Measurements from ENCODE around the gene ATP8A2. TPM values are rescaled to one million over a fixed set of nuclear protein-coding genes. Genes with fewer than 3 reads are reported as not detected.

ATP8A2 gene
- total RNA-seq, 2 donors from 2014 or later, result 0.67 to 0.74 TPM

DNA sequence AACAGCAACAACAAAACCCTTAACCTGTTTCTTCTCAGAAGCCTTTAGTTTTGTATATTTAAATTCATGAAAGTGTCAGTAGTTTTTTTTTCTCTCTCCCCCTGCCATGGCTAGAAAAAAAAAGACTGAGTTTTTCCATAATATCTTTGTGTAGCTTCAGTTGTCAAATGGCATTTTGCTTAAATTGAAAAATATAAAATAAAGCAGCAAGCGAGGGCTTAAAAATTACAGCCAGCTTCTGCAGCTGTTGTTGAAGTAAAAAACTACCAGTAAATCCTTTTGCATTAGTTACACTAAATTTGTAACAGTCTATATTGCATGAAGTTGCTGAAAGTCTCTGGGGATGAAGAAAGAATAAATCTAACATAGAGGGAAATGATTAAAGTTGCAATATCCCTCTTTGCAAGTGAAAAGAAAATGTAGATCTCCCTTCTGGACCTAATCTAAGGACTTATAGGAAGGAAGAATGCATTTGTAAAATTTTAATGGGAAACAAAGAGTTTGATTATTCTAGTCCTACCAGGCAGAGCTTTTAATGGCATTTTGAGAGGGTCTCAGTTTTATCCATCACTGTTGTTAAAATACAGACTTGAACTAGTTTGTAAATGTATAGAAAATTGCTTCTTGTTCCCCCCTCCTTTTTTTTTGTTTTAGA is 215.7 kb downstream of the ATP8A2 start:
- H3K4me3 Mint-ChIP-seq, result no peak overlapping the region
- ATAC-seq (replicated peaks in 1 of 2) (no peak), DNase-seq (no peak)
- H3K27me3 Mint-ChIP-seq (ENCODE audit: low read depth), result peaks cover 15% of the 10 kb centered on the region
- no peaks in the 10 kb centered on the region for H3K36me3 Mint-ChIP-seq (ENCODE audit: insufficient read depth in 2 of 2)
- no peak overlapping the region for H3K27ac Mint-ChIP-seq
- H3K4me1 Mint-ChIP-seq (ENCODE audit: low read depth), result no peaks in the 10 kb centered on the region
- H3K9me3 Mint-ChIP-seq, result no peaks in the 10 kb centered on the region

DNA sequence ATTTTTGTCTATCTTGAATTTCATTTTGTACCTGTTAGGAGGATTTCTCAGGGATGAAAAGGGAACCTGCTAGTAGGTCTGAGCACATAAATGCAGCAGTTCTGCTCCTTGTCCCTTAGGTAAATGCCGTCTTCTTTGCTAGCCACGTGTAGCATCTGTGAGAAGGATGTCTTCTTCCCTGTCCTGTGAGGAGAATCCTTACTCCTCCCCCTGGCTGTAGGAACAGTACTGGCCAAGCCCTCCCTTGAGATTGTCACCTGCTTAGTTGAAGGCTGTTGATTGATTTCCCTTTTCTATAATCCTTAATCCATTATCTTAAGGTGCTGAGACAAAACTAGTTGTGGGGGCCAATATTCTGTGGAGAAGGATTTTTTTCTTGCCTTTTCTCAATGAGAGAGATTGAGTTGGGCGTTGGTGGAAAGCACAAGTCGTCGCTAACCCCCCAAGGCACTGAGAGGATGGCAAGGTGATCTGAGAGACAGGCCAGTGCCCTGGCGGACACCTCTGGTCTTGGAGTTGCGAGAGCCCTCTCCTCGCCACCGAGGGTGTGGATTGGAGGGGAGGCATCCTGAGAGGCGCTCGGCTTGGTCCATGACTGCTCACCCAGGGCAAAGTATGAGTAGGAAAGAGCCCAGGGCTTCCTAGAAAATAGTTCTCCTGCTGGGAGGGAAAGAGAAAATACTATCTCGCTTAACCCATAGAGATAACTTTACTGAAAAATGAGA is 216.7 kb downstream of the ATP8A2 start:
- H3K9me3 Mint-ChIP-seq, result no peaks in the 10 kb centered on the region
- H3K27me3 Mint-ChIP-seq (ENCODE audit: low read depth), result peaks cover 15% of the 10 kb centered on the region

DNA sequence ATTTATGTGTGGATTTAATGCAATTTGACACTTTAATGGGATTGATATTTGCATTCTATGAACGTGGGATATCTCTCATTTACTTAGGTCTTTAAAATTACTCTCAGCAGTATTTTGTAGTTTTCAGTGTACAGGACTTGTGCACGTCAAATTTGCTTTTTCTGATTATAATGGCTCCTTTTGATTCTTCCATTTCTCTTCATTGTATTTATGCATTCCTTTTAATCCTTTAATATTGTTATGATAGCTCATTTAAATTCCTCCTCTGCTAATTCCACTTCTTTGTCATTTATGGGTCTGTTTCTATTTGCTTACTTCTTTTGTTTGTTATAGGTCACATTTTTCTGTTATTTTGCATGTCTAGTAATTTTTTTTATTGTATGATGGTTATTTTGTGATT is 226.6 kb downstream of the ATP8A2 start:
- DNase-seq (no peak), ATAC-seq (replicated peaks in 1 of 2) (no peak)
- no peak overlapping the region for H3K27ac Mint-ChIP-seq
- no peaks in the 10 kb centered on the region for H3K4me1 Mint-ChIP-seq (ENCODE audit: low read depth)
- H3K4me3 Mint-ChIP-seq, result no peak overlapping the region
- no peaks in the 10 kb centered on the region for H3K9me3 Mint-ChIP-seq
- H3K27me3 Mint-ChIP-seq (ENCODE audit: low read depth), result peaks cover 22% of the 10 kb centered on the region
- H3K36me3 Mint-ChIP-seq (ENCODE audit: insufficient read depth in 2 of 2), result no peaks in the 10 kb centered on the region

More for the DNA sequence above, 216.7 kb downstream of the ATP8A2 start:
- DNase-seq (no peak), ATAC-seq (replicated peaks in 1 of 2) (no peak)
- Mint-ChIP-seq H3K4me3 (no peak overlapping the region), H3K4me1 (ENCODE audit: low read depth) (no peaks in the 10 kb centered on the region), H3K36me3 (ENCODE audit: insufficient read depth in 2 of 2) (no peaks in the 10 kb centered on the region), H3K27ac (no peak overlapping the region)

DNA sequence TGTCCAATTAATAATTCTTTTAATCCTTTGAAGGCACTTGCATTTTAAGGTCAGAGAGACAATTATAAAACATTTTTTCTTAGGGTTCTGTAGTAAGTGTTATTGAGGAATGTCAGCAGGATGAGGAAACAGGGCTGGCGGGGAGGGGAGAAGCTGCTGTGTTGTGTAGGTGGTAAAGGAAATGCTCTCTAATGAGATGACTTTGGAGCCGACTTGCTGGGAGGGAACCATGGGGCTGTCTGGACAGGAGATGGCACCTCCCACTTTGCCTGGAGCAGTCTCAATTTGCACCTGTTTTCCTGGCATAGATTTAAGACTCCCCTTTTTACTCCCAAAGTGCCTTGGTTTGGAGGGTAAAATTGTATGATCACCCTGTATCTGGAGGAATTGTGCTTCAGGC is 230.4 kb downstream of the ATP8A2 start:
- ATAC-seq (replicated peaks in 1 of 2), result no peak
- H3K9me3 Mint-ChIP-seq, result no peaks in the 10 kb centered on the region
- H3K36me3 Mint-ChIP-seq (ENCODE audit: insufficient read depth in 2 of 2), result no peaks in the 10 kb centered on the region
- no peaks in the 10 kb centered on the region for H3K4me1 Mint-ChIP-seq (ENCODE audit: low read depth)
- no peak for DNase-seq
- H3K27me3 Mint-ChIP-seq (ENCODE audit: low read depth), result peaks cover 31% of the 10 kb centered on the region
- H3K4me3 Mint-ChIP-seq, result no peak overlapping the region
- no peak overlapping the region for H3K27ac Mint-ChIP-seq

DNA sequence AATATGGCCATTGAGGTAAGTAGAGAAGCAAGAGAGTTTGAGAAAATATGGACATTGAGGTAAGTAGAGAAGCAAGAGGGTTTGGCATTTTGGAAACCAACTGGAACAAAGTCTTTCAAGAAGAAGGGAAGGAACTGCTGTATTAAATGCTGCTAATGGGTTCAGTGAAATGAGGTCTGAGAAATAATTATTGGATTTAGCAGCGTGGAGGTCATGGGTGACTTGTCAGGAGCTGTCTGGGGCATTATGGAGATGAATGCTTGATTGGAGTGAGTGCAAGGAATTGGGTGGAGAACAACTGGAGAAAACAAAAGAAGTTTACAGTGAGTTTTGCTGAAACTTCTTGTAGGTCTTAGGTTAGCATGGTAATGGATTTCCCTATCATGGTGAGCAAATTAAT is 232.3 kb downstream of the ATP8A2 start:
- no peak overlapping the region for H3K4me3 Mint-ChIP-seq
- H3K27ac Mint-ChIP-seq, result no peak overlapping the region
- peaks cover 31% of the 10 kb centered on the region for H3K27me3 Mint-ChIP-seq (ENCODE audit: low read depth)
- H3K4me1 Mint-ChIP-seq (ENCODE audit: low read depth), result no peaks in the 10 kb centered on the region
- no peak for DNase-seq
- no peak for ATAC-seq (replicated peaks in 1 of 2)
- H3K9me3 Mint-ChIP-seq, result no peaks in the 10 kb centered on the region
- H3K36me3 Mint-ChIP-seq (ENCODE audit: insufficient read depth in 2 of 2), result no peaks in the 10 kb centered on the region

DNA sequence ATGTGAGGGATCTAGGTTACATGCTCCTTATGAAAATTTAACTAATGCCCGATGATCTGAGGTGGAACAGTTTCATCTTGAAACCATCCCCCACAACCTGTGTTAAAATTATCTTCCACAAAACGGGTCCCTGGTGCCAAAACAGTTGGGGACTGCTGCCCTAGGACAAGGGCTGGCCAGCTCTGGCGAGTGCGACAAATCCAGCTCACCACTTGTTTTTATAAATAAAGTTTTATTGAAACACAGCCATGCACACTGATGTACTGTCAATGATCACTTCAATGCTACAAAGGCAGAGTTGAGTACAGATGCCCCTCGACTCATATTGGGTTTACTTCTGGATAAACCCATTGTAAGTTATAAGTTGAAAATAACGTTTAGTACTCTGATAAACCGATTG is 235.3 kb downstream of the ATP8A2 start:
- peaks cover 8% of the 10 kb centered on the region for H3K4me1 Mint-ChIP-seq (ENCODE audit: low read depth)
- H3K9me3 Mint-ChIP-seq, result peaks cover 8 to 12% of the 10 kb centered on the region in 2 donors
- peaks cover 30% of the 10 kb centered on the region for H3K27me3 Mint-ChIP-seq (ENCODE audit: low read depth)
- peaks cover 4 to 9% of the 10 kb centered on the region in 2 donors for H3K36me3 Mint-ChIP-seq (ENCODE audit: insufficient read depth in 2 of 2)
- no peak overlapping the region for H3K27ac Mint-ChIP-seq
- ATAC-seq (replicated peaks in 1 of 2) (no peak), DNase-seq (no peak)
- no peak overlapping the region for H3K4me3 Mint-ChIP-seq

DNA sequence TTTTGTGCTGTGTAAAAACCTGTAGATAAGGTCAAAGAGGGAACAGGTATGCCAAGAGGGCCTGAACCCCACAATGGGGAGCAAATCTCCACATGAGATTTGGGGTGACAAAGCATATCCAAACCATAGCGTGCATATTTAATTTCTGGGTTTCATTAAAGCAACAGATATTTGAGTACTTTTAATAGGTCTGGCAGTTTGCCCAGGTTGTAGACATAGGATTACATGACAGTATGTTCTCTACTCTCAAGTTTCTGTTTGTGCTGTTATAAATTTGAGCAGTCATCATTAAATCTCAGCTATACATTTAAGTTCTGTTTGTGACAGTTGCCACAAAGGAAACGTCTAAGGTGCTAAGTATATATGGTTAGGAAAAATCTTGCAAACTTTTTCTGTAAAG is 236.4 kb downstream of the ATP8A2 start:
- Mint-ChIP-seq H3K4me3 (no peak overlapping the region), H3K27me3 (ENCODE audit: low read depth) (peaks cover 20% of the 10 kb centered on the region), H3K27ac (no peak overlapping the region), H3K4me1 (ENCODE audit: low read depth) (peaks cover 8% of the 10 kb centered on the region), H3K9me3 (peaks cover 10 to 12% of the 10 kb centered on the region in 2 donors), H3K36me3 (ENCODE audit: insufficient read depth in 2 of 2) (peaks cover 4 to 9% of the 10 kb centered on the region in 2 donors)
- no peak for ATAC-seq (replicated peaks in 1 of 2)
- DNase-seq, result no peak

DNA sequence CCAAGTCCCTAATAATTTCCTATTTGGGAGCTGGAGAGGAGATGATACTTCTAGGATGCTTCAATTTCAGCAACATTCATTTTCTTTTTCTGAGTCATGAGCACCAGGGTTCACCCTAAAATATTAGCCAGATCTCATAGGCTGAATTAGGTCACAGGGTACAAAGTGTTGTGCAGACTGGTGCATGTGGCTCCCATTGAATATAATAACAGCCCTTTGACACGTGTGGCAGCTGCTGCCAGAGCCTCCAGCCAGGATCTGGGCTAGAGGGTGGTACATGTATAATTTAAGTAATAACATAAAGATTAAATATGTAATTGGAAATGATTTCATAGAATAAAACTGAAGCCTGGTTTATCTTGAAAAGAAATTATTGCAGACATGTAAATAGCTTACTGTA is 244.9 kb downstream of the ATP8A2 start:
- peaks cover 2 to 4% of the 10 kb centered on the region in 2 donors for H3K9me3 Mint-ChIP-seq
- no peak overlapping the region for H3K4me3 Mint-ChIP-seq
- DNase-seq (no peak), ATAC-seq (replicated peaks in 1 of 2) (no peak)
- no peak overlapping the region for H3K27ac Mint-ChIP-seq
- H3K27me3 Mint-ChIP-seq (ENCODE audit: low read depth), result peaks cover 26% of the 10 kb centered on the region
- H3K36me3 Mint-ChIP-seq (ENCODE audit: insufficient read depth in 2 of 2), result no peaks in the 10 kb centered on the region
- no peaks in the 10 kb centered on the region for H3K4me1 Mint-ChIP-seq (ENCODE audit: low read depth)

DNA sequence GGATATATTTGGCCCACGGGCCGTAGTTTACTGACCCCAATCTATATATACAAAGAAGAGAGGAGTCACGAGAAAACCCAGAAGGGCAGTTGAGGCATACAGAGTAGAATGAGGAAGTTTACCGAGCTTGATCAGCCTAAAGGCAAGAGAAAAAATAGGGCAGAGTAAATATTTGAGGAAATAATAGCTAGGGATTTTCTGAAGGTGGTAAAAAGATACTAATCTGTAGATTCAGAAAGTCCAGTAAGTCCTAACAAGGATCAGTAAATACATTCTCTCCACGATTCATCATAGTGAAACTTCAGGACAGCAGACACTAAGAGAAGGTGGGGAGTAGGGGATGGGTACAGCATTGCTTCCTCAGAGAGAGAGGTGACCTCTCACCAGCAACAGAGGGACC is 248.1 kb downstream of the ATP8A2 start:
- no peak for ATAC-seq (replicated peaks in 1 of 2)
- Mint-ChIP-seq H3K36me3 (ENCODE audit: insufficient read depth in 2 of 2) (no peaks in the 10 kb centered on the region), H3K27me3 (ENCODE audit: low read depth) (peaks cover 19% of the 10 kb centered on the region), H3K27ac (no peak overlapping the region), H3K9me3 (no peaks in the 10 kb centered on the region), H3K4me3 (no peak overlapping the region), H3K4me1 (ENCODE audit: low read depth) (no peaks in the 10 kb centered on the region)
- DNase-seq, result no peak

DNA sequence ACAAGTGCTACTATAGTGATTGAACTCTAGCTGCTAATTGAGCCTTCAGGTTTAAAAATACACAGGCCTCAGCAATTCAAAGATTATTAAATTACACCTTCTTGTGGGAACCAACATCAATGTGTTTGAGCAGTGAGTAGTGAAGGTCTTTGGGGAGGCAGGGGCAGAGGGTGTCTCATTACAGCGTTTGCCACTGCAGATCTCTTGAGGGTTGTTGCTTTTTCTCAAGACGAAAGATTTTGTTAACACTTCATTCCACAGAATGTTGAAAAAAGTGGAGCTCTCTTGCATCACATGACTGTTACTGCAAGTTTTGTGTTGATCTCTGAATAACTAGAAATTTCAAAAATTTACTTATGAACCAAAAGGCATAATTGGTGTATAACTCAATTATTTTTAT is 253.6 kb downstream of the ATP8A2 start:
- ATAC-seq (replicated peaks in 1 of 2), result no peak
- Mint-ChIP-seq H3K27ac (no peak overlapping the region), H3K4me3 (no peak overlapping the region), H3K9me3 (peaks cover 4 to 6% of the 10 kb centered on the region in 2 donors), H3K4me1 (ENCODE audit: low read depth) (no peaks in the 10 kb centered on the region), H3K36me3 (ENCODE audit: insufficient read depth in 2 of 2) (peaks cover 0 to 3% of the 10 kb centered on the region in 2 donors), H3K27me3 (ENCODE audit: low read depth) (peaks cover 8% of the 10 kb centered on the region)
- no peak for DNase-seq

DNA sequence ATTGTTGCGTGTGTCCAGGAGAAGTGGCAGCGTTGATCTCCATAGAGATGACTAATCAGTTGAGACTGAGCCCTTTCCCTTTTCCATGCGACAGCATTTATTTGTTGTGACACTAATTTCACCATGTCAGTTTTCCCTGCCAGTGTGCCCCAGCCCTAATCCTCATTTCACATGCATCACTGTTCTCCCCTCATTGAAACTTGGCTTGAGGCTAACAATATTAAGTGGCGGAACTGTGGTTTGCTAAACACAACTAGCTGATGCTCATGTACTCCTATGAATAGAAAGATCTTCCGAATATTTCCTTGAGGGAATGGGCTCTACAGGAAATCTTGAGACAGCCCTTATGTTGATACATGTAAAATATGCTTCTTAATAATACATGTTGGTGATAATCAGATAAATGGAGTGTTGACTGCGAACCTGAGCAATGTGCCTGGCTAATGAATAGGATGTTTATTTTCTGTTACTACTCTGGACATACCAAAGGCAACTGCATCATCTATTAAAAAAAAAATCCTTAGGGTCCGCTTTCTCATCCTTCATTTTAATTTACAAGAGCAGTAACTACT is 258.6 kb downstream of the ATP8A2 start:
- Mint-ChIP-seq H3K36me3 (ENCODE audit: insufficient read depth in 2 of 2) (peaks cover 0 to 3% of the 10 kb centered on the region in 2 donors), H3K4me1 (ENCODE audit: low read depth) (no peaks in the 10 kb centered on the region), H3K4me3 (no peak overlapping the region), H3K27me3 (ENCODE audit: low read depth) (peaks cover 22% of the 10 kb centered on the region), H3K9me3 (peaks cover 4 to 6% of the 10 kb centered on the region in 2 donors), H3K27ac (no peak overlapping the region)
- ATAC-seq (replicated peaks in 1 of 2) (no peak), DNase-seq (no peak)

DNA sequence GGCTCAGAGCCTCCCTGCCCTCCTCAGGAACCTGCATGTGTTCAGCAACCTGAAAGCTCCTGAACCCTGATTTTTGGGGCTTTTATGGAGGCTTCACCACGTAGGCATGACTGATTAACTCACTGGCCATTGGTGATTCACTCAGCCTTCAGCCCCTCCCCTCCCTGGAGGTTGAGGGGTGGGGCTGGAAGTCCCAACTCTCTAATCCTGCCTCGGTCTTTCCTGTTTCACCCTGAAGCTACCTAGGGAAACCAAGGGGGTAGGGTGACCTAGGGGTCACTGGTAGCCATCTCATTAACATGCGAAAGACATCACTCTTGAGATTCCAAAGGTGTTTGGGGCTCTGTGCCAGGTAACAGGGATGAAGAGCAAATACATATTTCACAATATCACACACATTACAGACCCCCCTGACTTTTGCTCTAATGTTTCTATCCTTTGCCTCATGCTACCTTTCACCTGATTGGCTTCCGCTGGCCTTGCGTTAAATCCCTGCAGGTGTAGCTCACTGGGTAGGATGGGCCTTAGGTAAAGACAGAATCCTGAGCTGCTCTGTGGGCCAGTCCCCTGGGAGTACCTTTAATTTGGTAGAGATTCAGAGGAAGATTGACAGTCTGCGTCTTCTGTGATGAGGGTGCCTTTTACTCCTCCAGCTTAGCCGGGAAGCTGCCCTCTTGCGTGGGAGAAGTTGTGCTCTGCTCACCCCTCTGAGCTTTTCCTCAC is 260.6 kb downstream of the ATP8A2 start:
- no peak for ATAC-seq (replicated peaks in 1 of 2)
- Mint-ChIP-seq H3K9me3 (no peaks in the 10 kb centered on the region), H3K27me3 (ENCODE audit: low read depth) (peaks cover 15% of the 10 kb centered on the region), H3K4me1 (ENCODE audit: low read depth) (no peaks in the 10 kb centered on the region), H3K4me3 (no peak overlapping the region), H3K27ac (no peak overlapping the region), H3K36me3 (ENCODE audit: insufficient read depth in 2 of 2) (peaks cover 0 to 1% of the 10 kb centered on the region in 2 donors)
- no peak for DNase-seq

DNA sequence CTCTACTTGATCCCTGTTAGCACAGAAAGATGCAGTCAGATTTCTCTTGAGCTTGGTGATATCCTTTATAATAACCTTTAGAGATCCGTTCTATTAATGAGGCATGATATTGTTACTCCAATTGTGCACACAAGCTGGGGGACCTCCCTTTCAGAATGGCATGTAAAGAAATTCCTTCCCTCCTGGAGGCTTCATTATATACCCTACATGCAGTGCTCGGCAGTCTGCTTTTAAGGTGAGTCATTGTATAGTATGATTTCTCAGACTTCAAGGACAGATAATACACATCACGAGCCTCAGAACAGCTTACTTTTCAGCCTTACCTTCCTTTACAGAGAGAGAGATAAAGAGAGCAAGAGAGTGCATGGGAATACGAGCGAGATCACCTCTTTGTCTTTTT is 261.3 kb downstream of the ATP8A2 start:
- H3K4me1 Mint-ChIP-seq (ENCODE audit: low read depth), result no peaks in the 10 kb centered on the region
- H3K4me3 Mint-ChIP-seq, result no peak overlapping the region
- no peak for ATAC-seq (replicated peaks in 1 of 2)
- H3K36me3 Mint-ChIP-seq (ENCODE audit: insufficient read depth in 2 of 2), result peaks cover 0 to 1% of the 10 kb centered on the region in 2 donors
- no peaks in the 10 kb centered on the region for H3K9me3 Mint-ChIP-seq
- H3K27me3 Mint-ChIP-seq (ENCODE audit: low read depth), result peaks cover 15% of the 10 kb centered on the region
- no peak for DNase-seq
- H3K27ac Mint-ChIP-seq, result no peak overlapping the region
